Astrocyte (in vitro differentiated cells and primary cell): ENCODE measurements around the gene GNAI2. TPM values are rescaled to one million over a fixed set of nuclear protein-coding genes. Genes with fewer than 3 reads are reported as not detected.

Experiments
- DNase-seq: peaks from one replicate; pipeline ENCODE4 v3.0.0-alpha.2; 2010; ENCODE audit warnings: low read depth
- FAIRE-seq: peaks from 2 replicates; lab custom pipeline; 2011; peaks lifted over from hg19 to GRCh38; lab: Jason Lieb, UNC
- H2AFZ ChIP-seq: 2 replicates; pipeline ENCODE4 v1.6.0; 2012; ENCODE audit warnings: low read depth, low read length, inconsistent platforms
- H3K27ac ChIP-seq: 2 replicates; pipeline ENCODE4 v1.5.1; 2011; ENCODE audit warnings: low read depth, low read length, inconsistent platforms
- H3K27me3 ChIP-seq: 2 replicates; pipeline ENCODE4 v1.6.0; 2011; ENCODE audit warnings: low read length, inconsistent platforms; ENCODE audit not compliant: insufficient read depth
- H3K36me3 ChIP-seq: 2 replicates; pipeline ENCODE4 v1.5.1; 2011; ENCODE audit warnings: low read length, inconsistent platforms; ENCODE audit not compliant: insufficient read depth
- H3K4me1 ChIP-seq: 2 replicates; pipeline ENCODE4 v1.5.1; 2011; ENCODE audit warnings: low read length, inconsistent platforms; ENCODE audit not compliant: insufficient read depth
- H3K4me2 ChIP-seq: 2 replicates; pipeline ENCODE4 v1.6.0; 2012; ENCODE audit warnings: low read length, inconsistent platforms
- H3K4me3 ChIP-seq: 2 replicates; pipeline ENCODE4 v1.5.1; 2011; ENCODE audit warnings: low read depth, mild to moderate bottlenecking, low read length, inconsistent platforms; ENCODE audit not compliant: insufficient read depth
- H3K79me2 ChIP-seq: 2 replicates; pipeline ENCODE4 v1.6.0; 2012; ENCODE audit warnings: mild to moderate bottlenecking, low read length, inconsistent platforms; ENCODE audit not compliant: insufficient read depth
- H3K9ac ChIP-seq: 2 replicates; pipeline ENCODE4 v1.6.0; 2012; ENCODE audit warnings: mild to moderate bottlenecking, low read length, inconsistent platforms
- H3K9me3 ChIP-seq: 2 replicates; pipeline ENCODE4 v1.5.1; 2012; ENCODE audit warnings: low read depth, mild to moderate bottlenecking, low read length, inconsistent platforms; ENCODE audit not compliant: insufficient read depth
- H4K20me1 ChIP-seq: 2 replicates; pipeline ENCODE4 v1.6.0; 2012; ENCODE audit warnings: low read length, inconsistent platforms; ENCODE audit not compliant: insufficient read depth
- H3K27ac Mint-ChIP-seq: one replicate; pipeline ENCODE4 v1.8.0; 2021; ENCODE audit warnings: mild to moderate bottlenecking, mixed read lengths; ENCODE audit not compliant: unreplicated experiment
- H3K27me3 Mint-ChIP-seq: one replicate; pipeline ENCODE4 v1.8.0; 2021; ENCODE audit warnings: low read depth, mixed read lengths; ENCODE audit not compliant: unreplicated experiment
- H3K36me3 Mint-ChIP-seq: one replicate; pipeline ENCODE4 v1.8.0; 2021; ENCODE audit warnings: low read depth, mixed read lengths; ENCODE audit not compliant: unreplicated experiment
- H3K4me1 Mint-ChIP-seq: one replicate; pipeline ENCODE4 v1.8.0; 2021; ENCODE audit warnings: low read depth, mixed read lengths; ENCODE audit not compliant: unreplicated experiment
- H3K4me3 Mint-ChIP-seq: one replicate; pipeline ENCODE4 v1.8.0; 2021; ENCODE audit warnings: mild to moderate bottlenecking, moderate library complexity, mixed read lengths; ENCODE audit not compliant: unreplicated experiment
- H3K9me3 Mint-ChIP-seq: one replicate; pipeline ENCODE4 v1.8.0; 2021; ENCODE audit warnings: mild to moderate bottlenecking, mixed read lengths; ENCODE audit not compliant: unreplicated experiment
- CTCF ChIP-seq: IDR thresholded peaks from 2 replicates; pipeline ENCODE4 v1.5.1; 2011; ENCODE audit warnings: low read depth, mild to moderate bottlenecking, inconsistent platforms, low read length, moderate library complexity; ENCODE audit not compliant: insufficient read depth
- EZH2 ChIP-seq: IDR thresholded peaks from 2 replicates; pipeline ENCODE4 v1.6.1; 2012; ENCODE audit warnings: mild to moderate bottlenecking, low read length, inconsistent platforms; ENCODE audit not compliant: insufficient read depth
- total RNA-seq: library from RNA; stranded (reverse); gene quantifications from 2 replicates; pipeline ENCODE4 v1.2.1, GENCODE V29; 2021

GNAI2 gene
- total RNA-seq, 1 donor from 2014 or later: 381 TPM

GRCh38 chr3:50262778-50263177 lies 26.8 kb downstream of the GNAI2 start:
- Mint-ChIP-seq H3K27ac (no peak overlapping the region), H3K4me3 (no peak overlapping the region), H3K9me3 (no peaks in the 10 kb centered on the region), H3K36me3 (peaks cover 5% of the 10 kb centered on the region), H3K27me3 (no peaks in the 10 kb centered on the region), H3K4me1 (peaks cover 24% of the 10 kb centered on the region)
- Histone ChIP-seq H3K36me3 (peaks cover 7% of the 10 kb centered on the region), H2AFZ (no peak overlapping the region), H3K4me1 (peaks cover 39% of the 10 kb centered on the region), H4K20me1 (no peaks in the 10 kb centered on the region), H3K27ac (no peak overlapping the region), H3K27me3 (no peaks in the 10 kb centered on the region), H3K9me3 (no peaks in the 10 kb centered on the region), H3K4me3 (no peak overlapping the region), H3K9ac (no peak overlapping the region), H3K79me2 (no peaks in the 10 kb centered on the region), H3K4me2 (no peak overlapping the region)
- no peak for TF ChIP-seq EZH2
- TF ChIP-seq CTCF: no peak
- FAIRE-seq: no peak
- no peak for DNase-seq

DNA sequence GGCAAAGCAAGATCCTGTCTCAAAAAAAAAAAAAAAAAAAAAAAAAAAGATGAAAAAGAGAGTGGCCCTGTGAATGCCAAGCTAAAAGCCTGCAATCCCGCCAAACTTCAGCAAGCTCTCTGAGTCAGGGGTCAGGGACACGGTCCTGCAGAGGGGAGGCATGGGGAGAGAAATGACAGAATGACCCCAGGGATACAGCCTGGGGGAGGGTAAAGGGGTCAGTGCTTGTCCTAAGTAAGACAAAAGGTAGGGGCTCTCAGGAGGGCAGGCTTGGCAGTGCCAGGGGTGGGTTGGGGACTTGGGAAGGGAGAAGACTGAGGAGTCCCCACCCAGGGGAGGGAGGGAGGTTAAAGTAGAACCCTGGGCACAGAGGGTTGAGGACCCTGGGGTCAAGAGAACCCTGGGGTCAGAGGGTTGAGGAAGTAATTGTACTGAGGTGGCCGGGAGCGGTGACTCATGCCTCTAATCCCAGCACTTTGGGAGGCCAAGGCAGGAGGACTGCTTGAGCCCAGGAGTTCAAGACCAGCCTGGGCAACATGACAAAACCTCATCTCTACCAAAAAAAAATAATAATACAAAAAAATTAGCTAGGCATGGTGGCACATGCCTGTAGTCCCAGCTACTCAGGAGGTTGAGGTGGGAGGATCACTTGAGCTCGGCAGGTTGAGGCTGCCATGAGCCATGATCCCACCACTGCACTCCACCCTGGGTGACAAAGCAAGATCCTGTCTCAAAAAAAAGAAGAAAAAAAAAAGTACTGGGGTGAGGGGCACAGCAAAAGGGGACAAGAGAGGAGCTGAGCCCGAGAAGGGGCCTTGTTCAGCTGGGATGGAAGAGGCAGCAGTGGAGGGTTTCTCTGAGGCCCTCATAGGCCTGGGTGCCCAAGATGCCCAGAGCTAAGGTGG lies 27.7 kb downstream of the GNAI2 start:
- Histone ChIP-seq H3K9ac (peak overlapping the region; percentile 34), H3K27ac (peak overlapping the region; percentile 59), H3K4me3 (no peak overlapping the region), H3K4me1 (peaks cover 40% of the 10 kb centered on the region), H4K20me1 (no peaks in the 10 kb centered on the region), H3K9me3 (no peaks in the 10 kb centered on the region), H3K27me3 (no peaks in the 10 kb centered on the region), H2AFZ (no peak overlapping the region), H3K79me2 (no peaks in the 10 kb centered on the region), H3K36me3 (peaks cover 3% of the 10 kb centered on the region), H3K4me2 (peak overlapping the region; percentile 67)
- FAIRE-seq (no peak), DNase-seq (no peak)
- Mint-ChIP-seq H3K36me3 (no peaks in the 10 kb centered on the region), H3K27ac (peak overlapping the region; percentile 20), H3K9me3 (no peaks in the 10 kb centered on the region), H3K27me3 (peaks cover 2% of the 10 kb centered on the region), H3K4me1 (peaks cover 23% of the 10 kb centered on the region), H3K4me3 (no peak overlapping the region)
- TF ChIP-seq EZH2: no peak
- no peak for TF ChIP-seq CTCF

GRCh38 chr3:50264383-50264963 lies 28.5 kb downstream of the GNAI2 start:
- H3K4me1 ChIP-seq: peaks cover 47% of the 10 kb centered on the region

More at GRCh38 chr3:50264383-50264963, 28.5 kb downstream of the GNAI2 start:
- Histone ChIP-seq H3K27ac (peak overlapping the region; percentile 67), H3K36me3 (no peaks in the 10 kb centered on the region), H3K4me2 (peak overlapping the region; percentile 67), H4K20me1 (no peaks in the 10 kb centered on the region), H2AFZ (no peak overlapping the region), H3K4me3 (no peak overlapping the region), H3K9me3 (no peaks in the 10 kb centered on the region), H3K9ac (peak overlapping the region; percentile 58), H3K79me2 (no peaks in the 10 kb centered on the region), H3K27me3 (no peaks in the 10 kb centered on the region)
- peak overlapping the region; percentile 81 for H3K27ac Mint-ChIP-seq
- H3K9me3 Mint-ChIP-seq: no peaks in the 10 kb centered on the region
- peak; percentile 94 for DNase-seq
- H3K36me3 Mint-ChIP-seq: no peaks in the 10 kb centered on the region
- no peak overlapping the region for H3K4me3 Mint-ChIP-seq
- FAIRE-seq: no peak
- TF ChIP-seq EZH2 (no peak), CTCF (no peak)
- H3K4me1 Mint-ChIP-seq: peaks cover 22% of the 10 kb centered on the region
- H3K27me3 Mint-ChIP-seq: peaks cover 3% of the 10 kb centered on the region
